K562 (cell line): ENCODE measurements around the gene CALY. TPM values are rescaled to one million over a fixed set of nuclear protein-coding genes. Genes with fewer than 3 reads are reported as not detected.
A peak's percentile ranks its signal among the peaks of the same experiment; 100 is the strongest.

Experiments used
- ATAC-seq: fragments of 200-7000 bp; cut with Tn5 transposase; 3 replicates; pipeline ENCODE4 v1.9.1; 2020; ENCODE audit warnings: moderate library complexity
- BruUV-seq: library from RNA; stranded (reverse); fragments of 400-500 nt; replicated peaks from 2 replicates; lab custom pipeline; 2021; lab: Mats Ljungman, UMichigan
- CTCF ChIA-PET: fragments of 300-600 bp; formaldehyde crosslinking; extraction: SDS; loops from one replicate; lab custom pipeline; 2021; ENCODE audit warnings: low intra/inter-chr PET ratio; lab: Yijun Ruan, JAX
- POLR2A ChIA-PET: fragments of 300-600, 350-650 bp; sonication (Branson Sonifier 250); formaldehyde crosslinking; extraction: SDS; loops from one replicate; lab custom pipeline; 2021; ENCODE audit warnings: antibody characterized with exemption, inconsistent platforms; lab: Yijun Ruan, JAX
- DNase-seq, 4 experiments: peaks; one replicate each; pipeline versions ENCODE4 v3.0.0 to v3.0.0-alpha.2; 2011 to 2018; ENCODE audit warnings: low spot score in 3 of 4, mixed read lengths in 3 of 4; ENCODE audit errors: extremely low read depth in 1 of 4
- FAIRE-seq: peaks from 2 replicates; lab custom pipeline; 2011; peaks lifted over from hg19 to GRCh38; lab: Jason Lieb, UNC
- H2AFZ ChIP-seq: 2 replicates; pipeline ENCODE4 v1.6.0; 2011; ENCODE audit warnings: low read depth, low read length, control low read depth, inconsistent platforms
- H3K27ac ChIP-seq: fragments of 200-600 bp; 3 replicates; pipeline ENCODE4 v1.8.0; 2011; ENCODE audit warnings: low read depth, mild to moderate bottlenecking, control low read depth, inconsistent platforms, low read length, moderate library complexity, mixed read lengths; ENCODE audit errors: extremely low read depth
- H3K27me3 ChIP-seq, 2 experiments: fragments of 300-600 bp in 1 of 2; 2 replicates in 1 of 2; 3 replicates in 1 of 2; pipeline versions ENCODE4 v1.6.0 to v1.8.0; 2011; ENCODE audit warnings: inconsistent platforms in 2 of 2, low read length in 2 of 2, mild to moderate bottlenecking in 1 of 2, mixed read lengths in 1 of 2, moderate library complexity in 1 of 2; ENCODE audit not compliant: control insufficient read depth in 2 of 2, insufficient read depth in 2 of 2
- H3K36me3 ChIP-seq: fragments of 300-600 bp; 3 replicates; pipeline ENCODE4 v1.8.0; 2011; ENCODE audit warnings: mild to moderate bottlenecking, low read length, inconsistent platforms; ENCODE audit not compliant: control insufficient read depth, insufficient read depth
- H3K4me1 ChIP-seq, 2 experiments: fragments of 200-600 bp in 1 of 2; replicated peaks in 1 of 2; 2 replicates in 1 of 2; 3 replicates in 1 of 2; pipeline versions ENCODE4 v1.5.1 to v1.8.0; 2011; ENCODE audit warnings: inconsistent platforms in 2 of 2, low read length in 2 of 2, mild to moderate bottlenecking in 1 of 2, mixed read lengths in 1 of 2, moderate library complexity in 1 of 2; ENCODE audit not compliant: control insufficient read depth in 2 of 2, insufficient read depth in 2 of 2
- H3K4me2 ChIP-seq: 2 replicates; pipeline ENCODE4 v1.6.1; 2011; ENCODE audit warnings: low read length, control low read depth, inconsistent platforms, mixed read lengths; ENCODE audit not compliant: insufficient read depth
- H3K4me3 ChIP-seq: fragments of 200-600 bp; sonication (generic), shearing (Covaris generic); 2 replicates; pipeline ENCODE4 v1.5.1; 2016; ENCODE audit warnings: control low read depth, inconsistent platforms
- H3K79me2 ChIP-seq: fragments of 200-600 bp; 3 replicates; pipeline ENCODE4 v1.8.0; 2011; ENCODE audit warnings: low read length, inconsistent platforms; ENCODE audit not compliant: control insufficient read depth, insufficient read depth
- H3K9ac ChIP-seq, 2 experiments: 2 replicates each; pipeline versions ENCODE4 v1.6.0 to v1.6.1; 2011; ENCODE audit warnings: low read depth in 2 of 2, low read length in 2 of 2, control low read depth in 1 of 2, inconsistent platforms in 1 of 2, mild to moderate bottlenecking in 1 of 2, mixed read lengths in 1 of 2; ENCODE audit not compliant: insufficient read depth in 1 of 2
- H3K9me1 ChIP-seq: one replicate; pipeline ENCODE4 v1.6.0; 2011; ENCODE audit warnings: inconsistent platforms, mild to moderate bottlenecking, low read length, moderate library complexity; ENCODE audit not compliant: control insufficient read depth, insufficient read depth
- H3K9me3 ChIP-seq: replicated peaks from 2 replicates; pipeline ENCODE4 v1.5.1; 2011; ENCODE audit warnings: low read depth, low read length, inconsistent platforms; ENCODE audit not compliant: control insufficient read depth, insufficient read depth
- H4K20me1 ChIP-seq: replicated peaks from 2 replicates; pipeline ENCODE4 v1.6.1; 2011; ENCODE audit warnings: low read length, inconsistent platforms, mixed read lengths; ENCODE audit not compliant: control insufficient read depth, insufficient read depth
- ATF3 ChIP-seq, 2 experiments: fragments of 450-650 bp in 1 of 2; sonication (generic) in 1 of 2; formaldehyde crosslinking in 1 of 2; IDR thresholded peaks in 1 of 2; conservative IDR thresholded peaks in 1 of 2; 2 replicates each; pipeline versions ENCODE4 v1.6.1 to v1.8.1; 2016 to 2023; ENCODE audit warnings: mild to moderate bottlenecking in 2 of 2, moderate library complexity in 2 of 2, inconsistent platforms in 1 of 2, missing genetic modification reagents in 1 of 2
- FOSL1 ChIP-seq: fragments of 200-800 bp; sonication (Bioruptor generic); conservative IDR thresholded peaks from 2 replicates; pipeline ENCODE4 v1.6.1; 2016; ENCODE audit warnings: missing genetic modification characterization, missing compliant biosample characterization
- LEF1 ChIP-seq: fragments of 450-650 bp; IDR thresholded peaks from 2 replicates; pipeline ENCODE4 v1.6.1; 2016; ENCODE audit warnings: mild to moderate bottlenecking
- POLR2G ChIP-seq: fragments of 200-400 bp; formaldehyde crosslinking; IDR thresholded peaks from 2 replicates; pipeline ENCODE4 v1.6.1; 2017; ENCODE audit warnings: low read depth, mild to moderate bottlenecking, antibody characterized with exemption, low read length, moderate library complexity
- RBFOX2 ChIP-seq: fragments of 200-400 bp; formaldehyde crosslinking; IDR thresholded peaks from 2 replicates; pipeline ENCODE4 v1.6.1; 2017; ENCODE audit warnings: low read depth, mild to moderate bottlenecking, low read length, moderate library complexity
- WGBS: fragments of 100-300 bp; shearing (Covaris generic); methylation state at CpG from one replicate; pipeline ENCODE4 v1.1.6; 2016; ENCODE audit warnings: low coverage, mixed read lengths; ENCODE audit not compliant: insufficient coverage; ENCODE audit errors: missing lambda C conversion rate; 5-methylcytosine and 5-hydroxymethylcytosine counted together
- in situ Hi-C: fragments of 300-500 bp; cut with MboI; formaldehyde crosslinking; loops from 4 replicates; pipeline ENCODE4 v1.15.0; 2018; ENCODE audit warnings: inconsistent platforms, mixed read lengths
- intact Hi-C: fragments of 100-400 bp; cut with micrococcal nuclease; formaldehyde crosslinking; loops from 2 replicates; pipeline ENCODE4 v1.14.2; 2022
- polyA plus RNA-seq, 8 experiments: library from polyadenylated mRNA; depleted of rRNA in 4 of 8; stranded (reverse) in 5 of 8; unstranded in 3 of 8; fragments of >200 nt; fragmentation: Nextera tagmentation in 2 of 8; fragmentation: Illumina TruSeq in 1 of 8; extraction: Ambion mirVana in 2 of 8; extraction: Trizol in 1 of 8; gene quantifications; 2 replicates each; pipeline versions ENCODE4 v1.2.1 to v1.2.3, GENCODE V29; 2011 to 2014; ENCODE audit warnings: inconsistent platforms in 1 of 8, missing spikeins in 1 of 8
- total RNA-seq, 7 experiments: library from RNA; depleted of rRNA in 6 of 7; stranded (reverse); fragments of >200 nt in 6 of 7; fragmentation: Illumina TruSeq in 2 of 7; extraction: Trizol in 2 of 7; gene quantifications; 2 replicates each; pipeline versions ENCODE4 v1.2.1 to v1.2.3, GENCODE V29; 2011 to 2021; ENCODE audit warnings: low replicate concordance in 1 of 7

CALY gene
- total and polyA plus RNA-seq, 9 of the 15 experiments (the other 6 are each of a cell fraction or from before 2014, with no cell fraction given) = not detected

- H3K4me3 ChIP-seq = no peak overlapping the region
- H3K4me1 ChIP-seq = no peaks in the 10 kb centered on the region
- ATAC-seq (no peak), DNase-seq (no peak), FAIRE-seq (no peak)
- H3K27ac ChIP-seq = no peak overlapping the region
- CTCF ChIA-PET = no interaction called here
- no peak overlapping the region for H3K4me2 ChIP-seq
- no TSS peak for BruUV-seq
- no peaks in the 10 kb centered on the region for H3K79me2 ChIP-seq
- intact Hi-C loops (no loop called here), in situ Hi-C loops (no loop called here)
- no peak overlapping the region for H3K9ac ChIP-seq
- H3K9me1 ChIP-seq = no peaks in the 10 kb centered on the region
- no peaks in the 10 kb centered on the region for H3K9me3 ChIP-seq
- no peaks in the 10 kb centered on the region for H4K20me1 ChIP-seq
- peaks cover 71% of the 10 kb centered on the region; the same call in 2 of the 3 replicates for H3K36me3 ChIP-seq
- TF ChIP-seq LEF1 (no peak), POLR2G (peak; percentile 48), ATF3 (IDR thresholded peaks at IDR 0.05) (peak; percentile 47; the same call in 1 of the 2 replicates), ATF3 (CRISPR knock-in tag; conservative IDR thresholded peaks at IDR 0.05) (no peak), FOSL1 (tag) (peak; percentile 38; the same call in 1 of the 2 replicates), RBFOX2 (peak; percentile 34; the same call in 1 of the 2 replicates)
- POLR2A ChIA-PET = interaction anchor here (1.0 to 1.1 kb wide), 3 partner anchors 10 to 32 kb away, joined by 3 to 4 read pairs (median 4); no protein-coding TSS in a partner anchor
- 97% methylated on average over 20 of the region's 38 CpGs for WGBS
- no peaks in the 10 kb centered on the region for H3K27me3 ChIP-seq
- no peak overlapping the region for H2AFZ ChIP-seq
Measured at GRCh38 chr10:133292919-133293809, 43.5 kb downstream of the CALY start.
